IPS DF 6.9 (cell line): ENCODE data around the gene DYNC1LI2.
A peak's percentile ranks its signal among the peaks of the same experiment; 100 is the strongest.

Experiments used
- DNase-seq: peaks from one replicate; pipeline ENCODE4 v3.0.0-alpha.2; 2013; ENCODE audit warnings: low read depth, low spot score
- H3K27ac ChIP-seq: one replicate; pipeline ENCODE4 v1.5.1; 2013; ENCODE audit warnings: low read length, control low read depth
- H3K27me3 ChIP-seq: 2 replicates; pipeline ENCODE4 v1.6.1; 2013; ENCODE audit warnings: mild to moderate bottlenecking, low read length; ENCODE audit not compliant: control insufficient read depth, insufficient read depth
- H3K36me3 ChIP-seq: 2 replicates; pipeline ENCODE4 v1.6.1; 2013; ENCODE audit warnings: low read length; ENCODE audit not compliant: control insufficient read depth, insufficient read depth
- H3K4me1 ChIP-seq: 2 replicates; pipeline ENCODE4 v1.6.1; 2013; ENCODE audit warnings: low read length; ENCODE audit not compliant: control insufficient read depth, insufficient read depth
- H3K4me3 ChIP-seq: 2 replicates; pipeline ENCODE4 v1.5.1; 2013; ENCODE audit warnings: mild to moderate bottlenecking, low read length
- H3K9me3 ChIP-seq: 2 replicates; pipeline ENCODE4 v1.6.1; 2013; ENCODE audit warnings: low read length, inconsistent platforms; ENCODE audit not compliant: control insufficient read depth, insufficient read depth
- WGBS: extraction: QIAGEN DNeasy Blood & Tissue Kit; methylation state at CpG from one replicate; pipeline ENCODE4 v1.1.7; 2013; ENCODE audit warnings: mixed read lengths, missing lambda C conversion rate; ENCODE audit not compliant: insufficient read length, insufficient coverage; 5-methylcytosine and 5-hydroxymethylcytosine counted together

DYNC1LI2 gene

DNA sequence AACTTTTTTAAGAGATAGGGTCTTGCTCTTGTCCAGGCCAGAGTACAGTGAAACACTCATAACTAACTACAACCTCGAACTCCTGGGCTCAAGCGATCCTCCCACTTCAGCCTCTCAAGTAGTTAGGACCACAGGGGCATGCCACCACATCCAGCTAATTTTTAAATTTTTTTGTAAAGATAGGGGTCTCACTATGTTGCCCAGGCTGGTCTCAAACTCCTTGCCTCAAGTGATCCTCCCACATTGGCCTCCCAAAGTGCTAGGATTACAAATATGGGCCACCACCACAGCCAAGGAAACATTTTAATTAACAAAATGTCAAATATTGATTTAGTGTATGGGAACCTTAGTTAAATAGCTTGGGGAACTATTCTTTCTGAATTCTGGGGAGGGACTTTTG is 2.8 kb upstream of the DYNC1LI2 start:
- Histone ChIP-seq H3K27ac (no peak overlapping the region), H3K4me3 (no peak overlapping the region), H3K9me3 (no peaks in the 10 kb centered on the region), H3K4me1 (0 out of 2 replicates have a peak, but pooled peaks cover 2% of the 10 kb centered on the region), H3K36me3 (no peaks in the 10 kb centered on the region), H3K27me3 (no peaks in the 10 kb centered on the region)
- no peak for DNase-seq
- WGBS, result no CpG with 5 or more reads among the region's 2 CpGs

DNA sequence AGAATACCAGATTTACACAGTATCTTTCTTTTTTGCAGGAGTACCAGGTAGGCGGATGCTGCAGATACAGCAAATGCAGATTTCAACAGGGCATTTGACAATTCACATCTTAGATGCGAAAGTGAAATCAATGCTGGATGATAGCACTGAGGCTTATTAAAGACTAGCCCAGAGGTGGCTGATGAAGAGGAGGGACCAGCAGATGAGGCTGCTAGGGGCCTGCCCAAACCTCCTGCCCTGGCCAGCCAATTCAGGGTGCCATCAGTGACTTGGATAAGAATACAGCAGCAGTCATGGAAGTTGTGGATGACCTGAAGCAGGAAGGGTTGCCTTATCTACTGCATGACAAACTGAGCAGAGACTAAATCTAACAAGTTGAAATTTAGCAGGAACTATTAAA is 1.5 kb upstream of the DYNC1LI2 start:
- no CpG with 5 or more reads among the region's 2 CpGs for WGBS
- Histone ChIP-seq H3K27ac (no peak overlapping the region), H3K36me3 (peaks cover 4% of the 10 kb centered on the region; the same call in 1 of the 2 replicates), H3K4me3 (no peak overlapping the region), H3K27me3 (no peaks in the 10 kb centered on the region), H3K4me1 (0 out of 2 replicates have a peak, but pooled peaks cover 2% of the 10 kb centered on the region), H3K9me3 (no peaks in the 10 kb centered on the region)
- DNase-seq, result no peak

DNA sequence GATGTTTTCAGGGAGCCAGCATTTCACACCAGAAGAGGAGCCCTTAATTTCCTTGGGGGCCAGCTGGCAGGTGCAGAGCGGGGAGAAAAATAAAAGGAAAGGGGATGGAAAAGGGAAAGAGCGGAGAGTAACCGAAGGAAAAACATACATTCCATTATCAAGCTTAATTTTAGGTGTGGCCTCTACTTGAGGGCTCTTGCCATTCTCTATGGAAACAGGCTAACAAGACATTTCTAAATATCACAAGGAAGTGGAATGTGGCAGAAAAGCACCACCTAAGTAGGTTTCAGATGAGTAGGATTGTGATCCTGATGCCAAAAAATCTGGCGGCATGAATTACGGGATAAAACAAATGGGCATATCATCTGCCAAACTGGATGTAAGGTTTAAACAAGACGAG is 970 bp upstream of the DYNC1LI2 start:
- no peak overlapping the region for H3K4me3 ChIP-seq
- H3K36me3 ChIP-seq, result peaks cover 4% of the 10 kb centered on the region; the same call in 1 of the 2 replicates
- H3K27ac ChIP-seq, result no peak overlapping the region
- H3K27me3 ChIP-seq, result no peaks in the 10 kb centered on the region
- H3K4me1 ChIP-seq, result 0 out of 2 replicates have a peak, but pooled peaks cover 2% of the 10 kb centered on the region
- no CpG with 5 or more reads among the region's 6 CpGs for WGBS
- no peak for DNase-seq
- H3K9me3 ChIP-seq, result no peaks in the 10 kb centered on the region

DNA sequence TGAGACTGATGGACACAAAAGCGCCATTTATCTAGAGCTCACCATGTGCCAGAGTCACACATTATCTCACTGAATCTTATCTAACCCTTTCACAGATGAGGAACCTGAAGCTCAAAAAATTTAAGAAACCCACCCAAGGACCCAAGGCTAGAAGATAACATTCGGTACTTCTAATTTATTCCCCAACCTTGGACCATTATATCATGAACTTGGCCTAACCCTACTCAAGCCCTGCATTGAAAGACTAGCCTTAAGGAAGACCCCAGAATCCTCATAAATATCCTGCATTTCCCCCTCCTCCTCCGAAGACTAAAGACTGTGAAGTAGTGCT is 548 bp upstream of the DYNC1LI2 start:
- DNase-seq, result no peak
- no peak overlapping the region for H3K27ac ChIP-seq
- no peak overlapping the region for H3K4me3 ChIP-seq
- 0 out of 2 replicates have a peak, but pooled peaks cover 2% of the 10 kb centered on the region for H3K4me1 ChIP-seq
- WGBS, result no CpG with 5 or more reads among the region's 3 CpGs
- peaks cover 6% of the 10 kb centered on the region; the same call in 1 of the 2 replicates for H3K36me3 ChIP-seq
- no peaks in the 10 kb centered on the region for H3K27me3 ChIP-seq
- no peaks in the 10 kb centered on the region for H3K9me3 ChIP-seq

DNA sequence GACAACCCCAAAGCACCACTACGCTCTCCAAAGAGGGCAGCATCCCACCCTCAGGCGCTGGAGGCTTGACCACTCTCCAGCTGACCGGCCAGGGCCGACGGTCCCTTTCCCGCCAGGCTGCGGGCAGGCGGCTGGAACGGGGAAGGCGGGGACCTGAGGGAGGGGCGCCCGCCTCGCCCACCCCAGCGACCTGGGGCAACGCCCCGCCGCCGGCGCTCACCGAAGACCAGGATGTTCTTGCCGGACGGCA is 431 bp downstream of the DYNC1LI2 start:
- Histone ChIP-seq H3K4me1 (0 out of 2 replicates have a peak, but pooled peaks cover 2% of the 10 kb centered on the region), H3K9me3 (no peaks in the 10 kb centered on the region), H3K36me3 (peaks cover 10% of the 10 kb centered on the region; the same call in 1 of the 2 replicates), H3K27me3 (no peaks in the 10 kb centered on the region), H3K4me3 (peak overlapping the region; percentile 96), H3K27ac (no peak overlapping the region)
- DNase-seq, result no peak
- WGBS, result no CpG with 5 or more reads among the region's 22 CpGs

DNA sequence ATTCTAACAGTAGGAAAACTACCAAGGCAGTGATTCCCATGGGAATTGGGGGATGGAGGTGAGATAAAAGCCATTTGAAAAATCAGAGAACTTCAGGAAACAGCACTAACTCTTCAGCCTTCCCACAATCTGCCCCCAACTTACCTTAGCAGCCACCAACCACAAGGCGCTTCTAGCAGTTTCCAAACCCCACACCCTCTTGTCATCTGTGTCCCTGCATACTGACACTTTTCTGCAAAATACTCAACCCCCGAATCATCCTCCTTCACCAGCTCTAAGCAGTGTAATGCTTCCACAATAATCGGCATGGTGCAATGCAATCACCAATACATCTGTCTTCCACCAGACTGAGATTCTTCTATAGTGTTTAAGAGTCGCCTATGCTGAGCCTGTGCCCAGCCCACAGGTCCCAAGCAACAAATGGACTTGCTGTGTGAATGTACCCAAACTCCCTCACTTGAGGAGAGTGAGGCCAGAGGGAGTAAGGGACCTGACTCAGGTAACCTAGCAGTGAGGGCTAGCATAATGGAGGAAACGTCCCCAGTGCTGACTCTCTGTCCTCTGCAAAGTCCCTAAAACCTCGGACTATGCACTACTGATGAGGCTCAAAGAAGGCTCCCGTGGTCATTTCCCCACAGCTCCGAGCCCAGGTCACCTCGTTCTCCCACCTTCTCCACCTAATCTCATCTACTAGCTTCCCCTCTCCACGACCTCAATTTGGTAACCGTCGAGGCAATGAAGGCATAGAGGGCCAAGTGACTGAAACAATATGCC is 943 bp downstream of the DYNC1LI2 start:
- DNase-seq, result no peak
- WGBS, result no CpG with 5 or more reads among the region's 12 CpGs
- Histone ChIP-seq H3K9me3 (no peaks in the 10 kb centered on the region), H3K36me3 (peaks cover 10% of the 10 kb centered on the region; the same call in 1 of the 2 replicates), H3K27ac (no peak overlapping the region), H3K4me3 (peak overlapping the region; percentile 96), H3K4me1 (0 out of 2 replicates have a peak, but pooled peaks cover 2% of the 10 kb centered on the region), H3K27me3 (no peaks in the 10 kb centered on the region)

DNA sequence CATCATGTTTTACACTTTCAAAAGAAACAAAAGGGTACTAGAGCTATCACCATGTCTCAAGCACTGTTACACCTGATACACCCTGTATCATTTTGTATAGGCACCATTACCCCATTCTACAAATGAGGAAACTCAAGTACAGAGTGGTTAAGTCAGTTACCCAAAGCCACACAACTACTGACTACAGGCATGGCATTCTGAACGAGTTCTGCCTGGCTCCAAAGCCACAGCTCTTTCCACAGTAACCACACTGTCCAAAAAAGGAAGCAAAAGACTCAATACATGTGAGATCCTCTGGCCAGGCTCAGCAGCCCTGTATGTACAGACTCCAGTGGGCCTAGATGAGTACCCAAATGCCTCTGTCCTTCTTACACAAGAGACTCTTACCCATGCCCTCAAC is 4.7 kb downstream of the DYNC1LI2 start:
- Histone ChIP-seq H3K4me3 (no peak overlapping the region), H3K9me3 (no peaks in the 10 kb centered on the region), H3K4me1 (0 out of 2 replicates have a peak, but pooled peaks cover 2% of the 10 kb centered on the region), H3K27ac (no peak overlapping the region), H3K36me3 (peaks cover 20% of the 10 kb centered on the region), H3K27me3 (no peaks in the 10 kb centered on the region)
- no CpG with 5 or more reads among the region's 1 CpG for WGBS
- no peak for DNase-seq

DNA sequence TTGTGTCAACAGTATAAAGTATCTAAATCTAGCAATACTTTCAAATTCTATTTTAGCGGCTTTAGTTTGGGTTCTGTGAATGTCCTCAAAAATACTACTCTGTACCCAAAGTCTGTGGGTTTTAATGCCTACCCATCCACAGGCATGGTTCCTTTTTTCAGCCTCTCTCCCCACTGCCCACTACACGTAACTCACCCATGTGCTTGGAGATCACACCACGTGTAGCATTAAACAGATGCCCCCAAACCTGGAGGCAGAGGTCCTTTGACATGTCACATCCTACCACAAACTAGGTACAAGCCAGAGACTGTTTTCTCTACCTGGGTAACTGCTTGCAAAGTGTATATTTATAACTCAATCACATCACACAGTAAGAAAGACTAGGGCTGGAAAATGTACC is 5.4 kb downstream of the DYNC1LI2 start:
- Histone ChIP-seq H3K27ac (no peak overlapping the region), H3K27me3 (no peaks in the 10 kb centered on the region), H3K9me3 (no peaks in the 10 kb centered on the region), H3K4me3 (no peak overlapping the region), H3K36me3 (peaks cover 22% of the 10 kb centered on the region), H3K4me1 (0 out of 2 replicates have a peak, but pooled peaks cover 2% of the 10 kb centered on the region)
- WGBS, result no CpG with 5 or more reads among the region's 3 CpGs
- no peak for DNase-seq

DNA sequence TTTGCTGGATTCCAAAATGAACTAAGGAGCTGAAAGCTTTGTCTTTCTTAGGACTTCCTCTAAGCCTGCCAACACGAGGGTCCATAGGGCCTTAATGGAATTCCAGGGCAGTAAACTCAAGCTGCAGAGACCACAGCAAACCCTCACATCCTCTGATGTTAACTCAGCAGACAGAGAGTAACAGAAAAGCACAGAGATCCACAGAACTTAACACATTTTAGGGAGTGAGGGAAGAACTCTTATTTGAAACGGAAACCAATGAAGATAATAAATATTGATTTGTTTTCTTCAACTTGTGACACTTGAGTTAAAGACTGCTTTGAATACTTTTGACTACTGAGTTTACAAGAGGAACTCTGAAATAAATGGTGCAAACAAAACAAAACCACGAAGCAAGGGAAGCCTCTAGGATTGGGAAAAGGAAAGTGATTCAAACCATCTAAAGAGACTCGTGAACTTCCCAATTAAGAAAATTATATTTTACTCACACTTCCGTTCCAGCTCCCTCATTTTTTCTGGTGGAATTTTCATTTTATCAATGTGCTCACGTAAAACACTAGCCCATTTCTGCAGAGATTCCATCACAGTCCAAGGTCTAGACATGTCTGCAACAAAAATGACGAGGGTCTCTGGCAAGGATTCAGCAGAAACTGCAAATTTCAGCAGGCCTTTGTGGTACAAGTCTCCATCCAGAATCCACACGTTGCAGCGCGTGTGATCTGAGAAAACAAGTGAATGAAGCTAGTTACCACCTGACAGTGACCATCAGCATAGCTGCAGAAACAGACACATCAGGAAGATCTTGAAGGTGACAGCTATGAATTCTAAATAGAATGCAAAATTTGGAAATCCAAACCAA is 9.2 kb downstream of the DYNC1LI2 start:
- H3K9me3 ChIP-seq, result no peaks in the 10 kb centered on the region
- no CpG with 5 or more reads among the region's 10 CpGs for WGBS
- no peaks in the 10 kb centered on the region for H3K27me3 ChIP-seq
- H3K4me3 ChIP-seq, result no peak overlapping the region
- H3K36me3 ChIP-seq, result peaks cover 17% of the 10 kb centered on the region
- H3K27ac ChIP-seq, result no peak overlapping the region
- H3K4me1 ChIP-seq, result no peaks in the 10 kb centered on the region
- no peak for DNase-seq

DNA sequence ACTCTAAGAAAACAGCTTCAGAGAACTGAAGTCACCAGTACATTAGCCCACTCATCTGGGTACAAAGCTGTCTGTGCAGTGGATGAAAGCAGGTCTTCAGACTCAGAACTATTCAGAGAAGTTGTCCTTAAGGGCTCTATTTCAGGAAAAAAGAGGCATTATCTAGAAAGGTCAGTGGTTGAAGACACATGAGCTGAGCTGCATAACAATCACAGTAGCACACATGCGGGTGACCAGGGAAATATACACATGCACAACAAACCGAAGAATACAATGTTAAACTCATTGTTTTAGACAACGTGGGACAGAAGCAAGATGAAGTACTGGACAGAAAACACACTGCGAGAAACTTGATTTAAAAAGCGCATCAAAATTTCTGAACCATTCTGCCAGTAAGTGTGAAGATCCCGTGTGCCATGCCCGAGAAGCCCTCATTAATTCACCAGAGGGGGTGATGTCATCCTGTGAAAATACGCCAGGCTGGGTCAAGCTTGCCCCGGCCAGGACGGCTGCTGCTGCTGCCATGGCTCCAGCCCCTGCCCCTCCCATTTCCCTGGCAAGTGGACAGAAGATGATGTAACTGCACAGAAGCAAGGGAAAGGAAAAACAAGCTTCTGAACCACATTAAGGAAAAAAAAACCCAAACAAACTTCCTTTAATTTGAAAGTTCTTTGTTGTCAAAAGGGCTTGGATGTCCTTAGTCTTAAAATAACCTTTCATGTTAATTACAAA is 10.1 kb downstream of the DYNC1LI2 start:
- H3K27me3 ChIP-seq, result no peaks in the 10 kb centered on the region

More for the DNA sequence above, 10.1 kb downstream of the DYNC1LI2 start:
- Histone ChIP-seq H3K4me1 (no peaks in the 10 kb centered on the region), H3K4me3 (no peak overlapping the region), H3K36me3 (peaks cover 12% of the 10 kb centered on the region), H3K9me3 (no peaks in the 10 kb centered on the region), H3K27ac (no peak overlapping the region)
- no peak for DNase-seq
- WGBS, result no CpG with 5 or more reads among the region's 10 CpGs
